ENCODE measurements around the gene SYT1. TPM values are rescaled to one million over a fixed set of nuclear protein-coding genes. Genes with fewer than 3 reads are reported as not detected.

The SYT1 gene
- total RNA-seq, 2 experiments from 2014 or later, result not detected

GRCh38 chr12:79441534-79441933 lies 577.0 kb downstream of the SYT1 start:
- CTCF ChIA-PET (ENCODE audit: unreplicated experiment), result no interaction called here
- POLR2A ChIA-PET, result no interaction called here

GRCh38 chr12:79442396-79442795 lies 577.8 kb downstream of the SYT1 start:
- Histone ChIP-seq H3K4me1 (ENCODE audit: insufficient read depth, low read length, poor library complexity, severe bottlenecking) (no peaks in the 10 kb centered on the region), H3K36me3 (ENCODE audit: insufficient read depth, low read length) (no peaks in the 10 kb centered on the region), H3K9me3 (ENCODE audit: low read length) (no peaks in the 10 kb centered on the region), H3K4me3 (ENCODE audit: low read depth, low read length, poor library complexity, severe bottlenecking) (no peak overlapping the region), H3K27ac (ENCODE audit: low read depth, low read length, poor library complexity, severe bottlenecking) (no peak overlapping the region), H3K4me2 (ENCODE audit: low read length) (no peak overlapping the region), H3K9me2 (ENCODE audit: insufficient read depth, low read length) (no peaks in the 10 kb centered on the region), H3K79me2 (ENCODE audit: insufficient read depth, low read depth, low read length) (no peaks in the 10 kb centered on the region), H2AFZ (ENCODE audit: low read length) (no peak overlapping the region), H4K20me1 (ENCODE audit: insufficient read depth, low read length) (no peaks in the 10 kb centered on the region)
- intact Hi-C loops (cut with micrococcal nuclease; ENCODE audit: unreplicated experiment), result no loop called here
- no peak for DNase-seq (ENCODE audit: low spot score)
- ChIA-PET POLR2A (no interaction called here), CTCF (ENCODE audit: unreplicated experiment) (no interaction called here)
- TF ChIP-seq EZH2phosphoT487 (IDR thresholded peaks at IDR 0.05; ENCODE audit: borderline replicate concordance, low read depth, low read length) (no peak), CTCF (conservative IDR thresholded peaks at IDR 0.05; ENCODE audit: low read length) (no peak)
- no TSS peak for BruUV-seq (replicated peaks)

More at GRCh38 chr12:79441534-79441933, 577.0 kb downstream of the SYT1 start:
- no peak for DNase-seq (ENCODE audit: low spot score)
- Histone ChIP-seq H3K79me2 (ENCODE audit: insufficient read depth, low read depth, low read length) (no peaks in the 10 kb centered on the region), H3K4me3 (ENCODE audit: low read depth, low read length, poor library complexity, severe bottlenecking) (no peak overlapping the region), H2AFZ (ENCODE audit: low read length) (no peak overlapping the region), H3K4me2 (ENCODE audit: low read length) (no peak overlapping the region), H3K9me2 (ENCODE audit: insufficient read depth, low read length) (no peaks in the 10 kb centered on the region), H3K36me3 (ENCODE audit: insufficient read depth, low read length) (no peaks in the 10 kb centered on the region), H3K9me3 (ENCODE audit: low read length) (no peaks in the 10 kb centered on the region), H3K27ac (ENCODE audit: low read depth, low read length, poor library complexity, severe bottlenecking) (no peak overlapping the region), H4K20me1 (ENCODE audit: insufficient read depth, low read length) (no peaks in the 10 kb centered on the region), H3K4me1 (ENCODE audit: insufficient read depth, low read length, poor library complexity, severe bottlenecking) (no peaks in the 10 kb centered on the region)
- no TSS peak for BruUV-seq (replicated peaks)
- intact Hi-C loops (cut with micrococcal nuclease; ENCODE audit: unreplicated experiment), result no loop called here
- TF ChIP-seq EZH2phosphoT487 (IDR thresholded peaks at IDR 0.05; ENCODE audit: borderline replicate concordance, low read depth, low read length) (no peak), CTCF (conservative IDR thresholded peaks at IDR 0.05; ENCODE audit: low read length) (no peak)

- Histone ChIP-seq H3K79me2 (ENCODE audit: insufficient read depth, low read depth, low read length) (no peaks in the 10 kb centered on the region), H3K4me1 (ENCODE audit: insufficient read depth, low read length, poor library complexity, severe bottlenecking) (no peaks in the 10 kb centered on the region), H2AFZ (ENCODE audit: low read length) (no peak overlapping the region), H3K9me2 (ENCODE audit: insufficient read depth, low read length) (no peaks in the 10 kb centered on the region), H3K27ac (ENCODE audit: low read depth, low read length, poor library complexity, severe bottlenecking) (no peak overlapping the region), H3K4me3 (ENCODE audit: low read depth, low read length, poor library complexity, severe bottlenecking) (no peak overlapping the region), H3K36me3 (ENCODE audit: insufficient read depth, low read length) (no peaks in the 10 kb centered on the region), H4K20me1 (ENCODE audit: insufficient read depth, low read length) (no peaks in the 10 kb centered on the region), H3K9me3 (ENCODE audit: low read length) (no peaks in the 10 kb centered on the region), H3K4me2 (ENCODE audit: low read length) (no peak overlapping the region)
- no peak for TF ChIP-seq EZH2phosphoT487 (IDR thresholded peaks at IDR 0.05; ENCODE audit: borderline replicate concordance, low read depth, low read length)
- no peak for TF ChIP-seq CTCF (conservative IDR thresholded peaks at IDR 0.05; ENCODE audit: low read length)
- POLR2A ChIA-PET, result no interaction called here
- BruUV-seq (replicated peaks), result no TSS peak
- CTCF ChIA-PET (ENCODE audit: unreplicated experiment), result no interaction called here
- no peak for DNase-seq (ENCODE audit: low spot score)
- intact Hi-C loops (cut with micrococcal nuclease; ENCODE audit: unreplicated experiment), result no loop called here
These were observed 579.5 kb downstream of the SYT1 start for GRCh38 chr12:79444089-79444488.

Data from OCI-LY7 (cell line).